GM23338 (cell line): ENCODE data around the gene EMX1.

Source experiments
- EZH2 ChIP-seq: fragments of 200-600 bp; sonication (generic); IDR thresholded peaks from one replicate; pipeline ENCODE4 v1.8.0; 2017; ENCODE audit warnings: antibody characterized with exemption, mild to moderate bottlenecking, low read depth; ENCODE audit not compliant: unreplicated experiment
- EZH2phosphoT487 ChIP-seq: fragments of 200-600 bp; sonication (generic); IDR thresholded peaks from one replicate; pipeline ENCODE4 v1.8.1; 2018; ENCODE audit warnings: antibody characterized with exemption; ENCODE audit not compliant: unreplicated experiment
- POLR2AphosphoS5 ChIP-seq: IDR thresholded peaks from 2 replicates; pipeline ENCODE4 v1.6.1; 2016; ENCODE audit warnings: antibody characterized with exemption, low read depth
- TF ChIP-seq, protein P1 (sequence below), 2 experiments: fragments of 200-600 bp in 1 of 2; sonication (generic) in 1 of 2; conservative IDR thresholded peaks; 2 replicates each; pipeline versions ENCODE4 v1.5.1 to v1.6.1; 2016 to 2017; ENCODE audit warnings: antibody characterized with exemption in 2 of 2, low read depth in 2 of 2, mild to moderate bottlenecking in 2 of 2, moderate library complexity in 1 of 2

DNA sequence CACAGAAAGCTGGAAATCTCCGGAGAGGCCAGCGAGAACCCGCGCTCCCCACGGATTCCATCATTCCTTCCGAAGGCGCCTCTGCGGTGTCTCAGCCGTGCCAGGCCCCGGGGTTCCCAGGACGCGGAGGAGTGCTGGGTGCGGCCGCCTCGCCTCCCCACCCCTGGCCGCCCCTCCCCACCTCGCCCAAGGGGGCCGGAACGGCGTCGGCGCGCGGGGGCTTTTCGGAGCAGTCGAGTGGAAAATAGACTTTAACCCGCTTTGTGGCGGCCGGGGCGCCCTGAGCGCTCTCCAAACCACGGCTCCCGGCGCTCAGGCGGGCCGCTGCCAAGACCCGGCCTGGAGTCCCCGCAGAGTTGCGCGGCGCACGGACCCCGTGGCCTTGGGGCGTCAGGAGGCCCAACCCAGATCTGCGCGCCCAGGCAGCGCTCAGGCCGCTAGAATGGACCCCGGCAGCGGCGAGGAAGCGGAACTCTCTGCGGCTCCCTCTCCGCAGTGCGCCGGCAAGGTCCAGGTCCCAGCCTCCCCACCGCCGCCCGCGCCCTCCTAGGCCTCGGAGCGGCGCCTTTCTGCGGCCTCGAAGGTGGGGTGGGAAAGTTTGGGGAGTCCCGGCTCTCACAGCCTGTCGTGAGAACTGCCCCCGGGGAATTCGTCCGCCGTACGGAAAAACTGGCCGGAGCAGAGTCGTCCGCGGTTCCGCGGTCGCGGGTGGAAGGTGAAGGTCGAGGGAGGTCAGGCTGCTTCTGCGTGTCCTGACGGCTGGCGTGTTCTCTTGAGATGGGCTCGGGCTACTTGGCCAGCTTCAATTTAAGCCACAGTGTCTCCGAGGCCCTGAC lies 1.2 kb upstream of the EMX1 start:
- TF ChIP-seq, protein P1, sequence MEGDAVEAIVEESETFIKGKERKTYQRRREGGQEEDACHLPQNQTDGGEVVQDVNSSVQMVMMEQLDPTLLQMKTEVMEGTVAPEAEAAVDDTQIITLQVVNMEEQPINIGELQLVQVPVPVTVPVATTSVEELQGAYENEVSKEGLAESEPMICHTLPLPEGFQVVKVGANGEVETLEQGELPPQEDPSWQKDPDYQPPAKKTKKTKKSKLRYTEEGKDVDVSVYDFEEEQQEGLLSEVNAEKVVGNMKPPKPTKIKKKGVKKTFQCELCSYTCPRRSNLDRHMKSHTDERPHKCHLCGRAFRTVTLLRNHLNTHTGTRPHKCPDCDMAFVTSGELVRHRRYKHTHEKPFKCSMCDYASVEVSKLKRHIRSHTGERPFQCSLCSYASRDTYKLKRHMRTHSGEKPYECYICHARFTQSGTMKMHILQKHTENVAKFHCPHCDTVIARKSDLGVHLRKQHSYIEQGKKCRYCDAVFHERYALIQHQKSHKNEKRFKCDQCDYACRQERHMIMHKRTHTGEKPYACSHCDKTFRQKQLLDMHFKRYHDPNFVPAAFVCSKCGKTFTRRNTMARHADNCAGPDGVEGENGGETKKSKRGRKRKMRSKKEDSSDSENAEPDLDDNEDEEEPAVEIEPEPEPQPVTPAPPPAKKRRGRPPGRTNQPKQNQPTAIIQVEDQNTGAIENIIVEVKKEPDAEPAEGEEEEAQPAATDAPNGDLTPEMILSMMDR (conservative IDR thresholded peaks at IDR 0.05; ENCODE audit: low read depth in 2 of 2): no peak
- peak; percentile 1 for TF ChIP-seq EZH2phosphoT487
- peak; percentile 7 for TF ChIP-seq EZH2
- TF ChIP-seq POLR2AphosphoS5: no peak
